GM21723 (cell line): ENCODE results near the gene ACOT2.

ENCODE experiments used
- ATAC-seq: cut with Tn5 transposase; IDR thresholded peaks from one replicate; pipeline ENCODE4 v1.9.1; 2021; ENCODE audit warnings: mild to moderate bottlenecking, moderate library complexity; ENCODE audit not compliant: unreplicated experiment

Gene ACOT2

DNA sequence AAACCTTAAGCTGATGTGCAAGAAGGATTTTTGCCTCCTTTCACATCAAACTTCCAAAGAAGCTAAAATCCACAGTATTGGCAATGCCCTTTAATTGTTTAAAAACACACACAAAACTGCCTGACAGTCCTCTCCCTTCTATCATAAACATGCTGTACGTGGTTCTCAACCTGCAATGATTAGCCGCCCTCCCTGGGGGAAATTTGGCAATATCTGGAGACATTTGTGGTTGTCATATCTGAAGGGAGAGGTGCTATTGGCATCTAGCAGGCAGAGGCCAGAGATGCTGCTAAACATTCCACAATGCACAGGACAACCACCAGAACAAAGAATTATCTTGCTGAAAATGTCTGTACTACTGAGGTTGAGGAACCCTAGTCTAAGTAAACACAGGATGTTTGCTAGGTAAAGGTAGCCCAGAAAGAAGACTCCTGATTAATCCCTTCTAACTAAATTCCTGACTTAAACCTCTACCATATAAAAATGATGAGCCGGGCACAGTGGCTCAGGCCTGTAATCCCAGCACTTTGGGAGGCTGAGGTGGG, 44.5 kb downstream of the ACOT2 start:
- ATAC-seq = no peak

DNA sequence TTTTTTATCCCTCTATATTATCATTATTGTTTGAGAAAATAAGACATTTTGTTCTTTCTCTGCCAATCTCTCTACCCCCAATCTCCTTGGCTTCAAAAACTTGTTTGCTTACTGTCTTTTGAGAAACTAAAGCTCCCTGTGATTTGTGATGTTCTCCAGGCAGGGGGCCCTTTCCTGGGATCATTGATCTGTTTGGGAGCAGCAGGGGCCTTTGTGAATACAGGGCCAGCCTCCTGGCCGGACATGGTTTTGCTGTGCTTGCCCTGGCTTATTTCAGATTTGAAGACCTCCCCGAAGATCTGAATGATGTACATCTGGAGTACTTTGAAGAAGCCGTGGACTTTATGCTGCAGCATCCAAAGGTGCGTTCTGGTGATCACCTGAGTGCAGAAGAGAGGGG, 47.8 kb downstream of the ACOT2 start:
- ATAC-seq = no peak

DNA sequence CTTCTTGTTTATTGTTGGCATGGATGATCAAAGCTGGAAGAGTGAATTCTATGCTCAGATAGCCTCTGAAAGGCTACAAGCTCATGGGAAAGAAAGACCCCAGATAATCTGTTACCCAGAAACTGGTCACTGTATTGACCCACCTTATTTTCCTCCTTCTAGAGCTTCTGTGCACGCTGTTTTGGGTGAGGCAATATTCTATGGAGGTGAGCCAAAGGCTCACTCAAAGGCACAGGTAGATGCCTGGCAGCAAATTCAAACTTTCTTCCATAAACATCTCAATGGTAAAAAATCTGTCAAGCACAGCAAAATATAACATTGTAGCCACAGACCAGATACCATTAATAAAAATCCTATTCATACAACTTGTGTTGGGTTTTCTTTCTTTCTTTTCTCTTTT, 50.5 kb downstream of the ACOT2 start:
- ATAC-seq = no peak

- no peak for ATAC-seq
These were observed 51.3 kb downstream of the ACOT2 start for GRCh38 chr14:73620268-73620667.

DNA sequence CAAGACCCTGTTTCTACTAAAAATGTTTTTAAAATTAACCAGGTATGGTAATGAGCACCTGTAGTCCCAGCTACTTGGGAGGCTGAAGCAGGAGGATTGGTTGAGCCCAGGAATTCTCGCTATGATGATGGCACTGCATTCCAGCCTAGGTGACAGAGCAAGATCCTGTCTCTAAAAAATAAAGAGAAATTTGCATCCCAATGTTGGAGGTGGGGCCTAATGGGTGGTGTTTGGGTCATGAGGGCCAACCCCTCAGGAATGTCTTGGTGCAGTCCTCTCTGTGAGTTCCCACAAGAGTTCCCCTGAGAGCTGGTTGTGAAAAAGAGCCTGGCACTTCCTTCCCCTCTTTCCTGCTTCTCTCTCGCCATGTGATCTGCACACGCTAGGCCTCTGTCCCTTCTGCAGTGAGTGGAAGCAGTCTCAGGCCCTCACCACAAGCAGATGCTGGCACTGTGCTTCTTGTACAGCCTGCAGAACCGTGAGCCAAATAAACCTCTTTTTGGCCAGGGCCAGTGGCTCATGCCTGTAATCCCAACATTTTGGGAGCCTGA, 54.6 kb downstream of the ACOT2 start:
- ATAC-seq = no peak
